H54 (cell line): ENCODE data around the gene AAGAB.
A peak's percentile ranks its signal among the peaks of the same experiment; 100 is the strongest.
"Not testable (repeated sequence)": the region's sequence is repeated elsewhere in the genome, so short reads cannot be mapped to it uniquely, and the experiment has no call there.

Experiments
- DNase-seq: peaks from one replicate; pipeline ENCODE4 v3.0.0; 2011; ENCODE audit warnings: low spot score, mixed read lengths; ENCODE audit not compliant: insufficient read length
- FAIRE-seq: peaks from 3 replicates; lab custom pipeline; 2011; peaks lifted over from hg19 to GRCh38; lab: Jason Lieb, UNC
- POLR2A ChIP-seq: IDR thresholded peaks from 2 replicates; pipeline ENCODE4 v1.6.1; 2011; ENCODE audit warnings: low read depth, mild to moderate bottlenecking, low read length

AAGAB gene

DNA sequence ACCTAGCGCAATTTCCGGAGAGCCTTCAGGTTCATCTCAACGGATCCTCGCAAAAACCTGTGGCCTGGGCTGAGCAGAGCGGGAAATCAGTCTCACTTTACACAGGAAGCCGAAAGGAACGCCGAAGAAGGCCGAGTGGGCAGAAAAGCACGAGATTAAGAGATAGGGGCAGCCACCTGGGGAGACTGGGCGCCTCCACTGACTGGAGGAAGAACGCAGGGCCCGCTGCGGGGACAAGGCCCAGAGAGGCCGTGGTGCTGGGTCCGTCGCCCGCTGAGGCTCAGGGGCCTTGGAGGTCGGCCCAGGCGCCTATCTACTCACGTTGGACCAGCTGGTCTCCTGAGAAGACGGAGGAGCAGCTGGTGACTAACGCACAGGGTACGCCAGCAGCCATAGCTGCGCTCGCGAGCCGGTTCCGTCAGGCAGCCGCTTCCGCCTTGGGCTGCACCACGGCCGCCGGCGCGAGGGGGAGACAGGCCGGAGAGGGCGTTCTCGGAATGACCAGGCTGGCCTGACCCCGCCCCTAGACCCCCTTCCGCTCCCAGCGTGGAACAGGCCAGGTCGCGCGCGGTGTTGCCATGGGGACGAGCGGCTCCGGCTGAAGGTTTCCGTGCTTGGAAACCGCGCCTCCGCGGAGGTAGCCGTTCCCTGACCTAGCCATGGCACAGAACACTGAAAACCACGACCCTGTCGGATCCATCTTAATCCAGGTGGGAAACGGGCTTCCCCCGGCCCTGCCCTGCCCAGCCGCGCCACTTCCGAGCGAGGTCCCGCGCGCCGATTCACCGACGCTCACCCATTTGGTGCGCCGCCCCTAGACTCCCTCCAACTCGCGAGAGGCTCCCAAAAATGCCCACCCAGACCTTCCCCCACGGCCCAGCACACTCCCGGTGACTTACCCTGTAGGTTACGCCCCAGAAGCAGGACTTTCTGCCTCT, at the start of gene AAGAB, which contains the start of gene IQCH:
AAGAB (minus strand) TSS at position 424 of the 938 bp plus-strand sequence; CDS start at position 394, 30 bp downstream.
IQCH (plus strand) TSS at position 549 of the 938 bp plus-strand sequence; CDS start at position 660, 111 bp downstream.
- FAIRE-seq (no peak), DNase-seq (peak; percentile 81)
- peak; percentile 90 for TF ChIP-seq POLR2A

DNA sequence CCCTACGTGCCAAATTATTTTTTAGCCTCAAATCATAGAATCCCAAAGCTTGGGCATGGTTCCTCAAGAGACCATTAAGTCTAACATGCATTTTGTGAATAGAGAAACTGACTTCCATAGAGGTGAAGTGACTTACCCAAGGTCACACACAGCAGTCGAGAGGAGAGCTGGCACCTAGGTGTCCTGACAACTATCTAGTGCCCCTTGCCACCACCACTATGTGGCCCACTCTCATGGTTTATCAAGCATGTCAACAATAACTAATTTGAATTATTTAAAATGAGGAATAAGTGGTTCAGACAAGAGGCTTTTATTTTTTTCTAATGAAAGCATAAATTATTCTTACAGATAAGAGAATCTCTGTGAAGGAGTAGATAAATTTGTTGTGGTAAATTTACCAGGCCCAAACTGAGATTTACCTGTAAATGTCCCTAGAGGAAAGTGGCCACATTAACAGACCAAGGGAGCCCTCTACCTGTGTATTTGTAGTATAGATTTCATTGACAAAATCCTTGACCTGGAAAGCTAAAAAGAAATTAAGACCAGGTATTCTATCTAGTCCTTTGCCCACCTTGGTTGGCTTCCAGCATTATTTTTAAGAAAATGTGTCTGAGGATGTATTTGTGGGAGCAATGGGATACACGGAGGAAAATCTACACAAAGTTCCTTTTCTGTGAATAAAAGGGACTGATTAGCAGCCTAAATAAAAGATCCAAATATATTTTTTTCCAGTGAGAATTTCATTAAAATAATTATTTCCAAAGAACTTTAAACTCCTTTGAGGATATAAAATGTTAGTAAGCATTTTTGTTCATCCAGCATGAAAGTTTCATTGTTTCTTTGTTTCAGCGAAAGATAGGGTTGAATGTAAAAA, 49.3 kb upstream of the AAGAB start:
- DNase-seq (no peak), FAIRE-seq (no peak)
- TF ChIP-seq POLR2A = no peak

GRCh38 chr15:67300266-67301025, 46.0 kb upstream of the AAGAB start:
- FAIRE-seq = no peak
- no peak for DNase-seq
- TF ChIP-seq POLR2A = no peak

GRCh38 chr15:67296684-67297083, 42.2 kb upstream of the AAGAB start:
- no peak for TF ChIP-seq POLR2A
- DNase-seq = no peak
- FAIRE-seq = no peak

DNA sequence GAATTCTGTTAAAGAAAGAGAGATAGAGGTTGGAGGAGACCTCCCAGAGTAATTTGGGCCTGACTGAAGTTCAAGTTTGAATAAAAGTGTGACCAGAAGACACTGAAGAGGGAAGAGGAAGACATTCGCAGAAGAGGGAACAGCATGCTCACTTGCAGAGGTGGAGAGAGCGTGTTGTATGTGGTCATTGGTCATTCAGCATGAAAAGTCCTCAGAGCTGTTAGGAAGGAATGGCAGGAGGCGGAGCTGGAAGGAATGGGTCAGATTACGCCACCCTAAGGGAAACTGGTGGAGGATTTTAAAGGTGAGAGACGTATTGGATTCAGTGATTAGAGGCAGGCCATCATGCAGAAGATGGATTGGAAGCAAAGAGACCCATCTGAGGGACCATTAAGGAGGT, 41.7 kb upstream of the AAGAB start:
- FAIRE-seq = no peak
- no peak for DNase-seq
- no peak for TF ChIP-seq POLR2A

- DNase-seq (no peak), FAIRE-seq (no peak)
- no peak for TF ChIP-seq POLR2A
Measured at GRCh38 chr15:67290319-67290718, 35.9 kb upstream of the AAGAB start.

DNA sequence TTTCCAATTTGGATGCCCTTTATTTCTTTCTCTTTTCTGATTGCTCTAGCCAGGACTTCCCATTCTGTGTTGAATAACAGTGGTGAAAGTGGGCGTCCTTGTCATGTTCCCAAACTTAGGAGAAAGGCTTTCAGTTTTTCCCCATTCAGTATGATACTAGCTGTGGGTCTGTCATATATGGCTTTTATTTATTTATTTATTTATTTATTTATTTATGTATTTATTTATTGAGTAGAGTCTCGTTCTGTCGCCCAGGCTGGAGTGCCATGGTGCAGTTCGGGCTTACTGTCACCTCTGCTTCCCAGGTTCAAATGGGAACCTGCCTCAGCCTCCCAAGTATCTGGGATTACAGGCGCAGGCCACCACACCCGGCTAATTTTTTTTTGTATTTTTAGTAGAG, 31.9 kb upstream of the AAGAB start:
- DNase-seq, FAIRE-seq: not testable (repeated sequence)

DNA sequence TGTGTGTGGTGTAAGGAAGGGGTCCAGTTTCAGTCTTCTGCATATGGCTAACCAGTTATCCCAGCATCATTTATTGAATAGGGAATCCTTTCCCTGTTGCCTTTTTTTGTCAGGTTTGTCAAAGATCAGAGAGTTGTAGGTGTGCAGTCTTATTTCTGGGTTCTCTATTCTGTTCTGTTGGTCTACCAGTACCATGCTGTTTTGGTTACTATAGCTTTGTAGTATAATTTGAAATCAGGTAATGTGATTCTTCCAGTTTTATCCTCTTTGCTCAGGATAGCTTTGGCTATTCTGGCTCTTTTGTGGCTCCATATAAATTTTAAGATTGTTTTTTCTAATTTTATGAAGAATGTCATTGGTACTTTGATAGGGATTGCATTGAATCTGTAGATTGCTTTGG, 31.2 kb upstream of the AAGAB start:
- DNase-seq, FAIRE-seq: not testable (repeated sequence)

GRCh38 chr15:67281714-67282113, 27.3 kb upstream of the AAGAB start:
- FAIRE-seq = no peak
- TF ChIP-seq POLR2A = no peak
- no peak for DNase-seq

DNA sequence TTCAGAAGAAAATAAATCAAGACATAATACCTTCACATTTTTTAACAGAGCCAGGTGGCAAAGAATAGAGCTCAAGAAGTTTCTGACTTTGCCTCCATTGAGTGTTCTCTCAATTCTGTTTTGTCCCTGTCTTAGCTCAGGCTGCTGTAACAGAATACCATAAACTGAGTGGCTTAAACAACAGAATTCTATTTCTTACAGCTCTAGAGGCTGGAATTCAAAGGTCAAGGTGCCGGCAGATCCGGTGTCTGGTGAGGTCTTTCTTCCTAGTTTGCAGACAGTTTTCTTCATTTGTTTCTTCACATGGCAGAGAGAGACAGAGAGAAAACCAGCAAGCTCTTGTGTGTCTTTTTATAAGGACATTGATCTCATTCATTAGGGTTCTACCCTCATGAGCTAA, 25.8 kb upstream of the AAGAB start:
- DNase-seq (no peak), FAIRE-seq (no peak)
- TF ChIP-seq POLR2A = no peak

DNA sequence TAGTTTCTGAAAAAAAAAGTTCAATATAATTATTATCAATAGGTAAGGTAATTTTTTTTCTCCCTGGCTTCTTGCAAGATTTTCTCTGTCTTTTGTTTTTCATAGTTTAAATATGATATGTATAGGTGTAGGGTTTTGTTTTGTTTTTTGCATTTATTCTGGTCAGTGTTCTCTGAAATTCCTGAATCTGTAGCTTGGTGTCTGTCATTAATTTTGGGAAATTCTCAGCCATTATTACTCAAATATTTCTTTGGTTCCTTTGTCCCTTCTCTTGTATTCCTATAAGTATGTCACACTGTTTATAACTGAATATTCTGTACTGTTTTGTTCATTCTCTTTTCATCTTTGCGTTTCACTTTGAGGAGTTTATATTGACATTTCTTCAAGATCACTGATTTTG, 22.2 kb upstream of the AAGAB start:
- TF ChIP-seq POLR2A = no peak
- FAIRE-seq (no peak), DNase-seq (no peak)

DNA sequence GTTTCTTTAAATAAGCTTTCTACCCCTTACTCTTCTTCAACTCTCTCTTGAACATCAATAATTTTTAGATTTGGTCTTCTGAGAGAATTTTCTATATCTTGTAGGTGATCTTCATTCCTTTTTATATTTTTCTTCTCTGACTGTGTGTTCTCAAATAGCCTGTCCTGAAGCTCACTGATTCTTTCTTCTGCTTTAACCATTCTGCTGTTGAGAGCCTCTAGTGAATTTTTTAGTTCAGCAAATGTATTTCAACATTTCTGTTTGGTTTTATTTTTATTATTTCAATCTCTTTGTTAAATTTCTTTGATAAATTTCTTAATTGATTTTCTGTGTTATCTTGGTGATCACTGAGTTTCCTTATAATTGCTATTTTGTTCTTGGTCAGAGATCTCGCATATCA, 19.8 kb upstream of the AAGAB start:
- DNase-seq (no peak), FAIRE-seq (no peak)
- no peak for TF ChIP-seq POLR2A
